CD4-positive, alpha-beta T cell (primary cell): ENCODE measurements around the gene B4GALT1. TPM values are rescaled to one million over a fixed set of nuclear protein-coding genes. Genes with fewer than 3 reads are reported as not detected.

Source experiments
- ATAC-seq: fragments of 200-7000 bp; cut with Tn5 transposase; one replicate; pipeline ENCODE4 v1.10.0; 2022; ENCODE audit warnings: mild to moderate bottlenecking; ENCODE audit not compliant: poor library complexity
- CTCF ChIA-PET: fragments of 350-600 bp; sonication (Branson Sonifier 250); formaldehyde crosslinking; loops from one replicate; lab custom pipeline; 2021; ENCODE audit warnings: antibody characterized with exemption, inconsistent platforms; lab: Charles Lee
- POLR2A ChIA-PET: fragments of 350-600 bp; sonication (Branson Sonifier 250); formaldehyde crosslinking; loops from one replicate; lab custom pipeline; 2021; ENCODE audit warnings: antibody characterized with exemption, inconsistent platforms; lab: Charles Lee
- DNase-seq, 14 experiments: peaks; one replicate each; pipeline ENCODE4 v3.0.0-alpha.2; 2013 to 2020; ENCODE audit warnings: mixed read lengths in 2 of 14
- H3K27ac ChIP-seq, 2 donors: one replicate each; pipeline versions ENCODE4 v1.5.1 to v1.7.0; 2013; ENCODE audit warnings: low read length in 2 of 2, low read depth in 1 of 2, mild to moderate bottlenecking in 1 of 2
- H3K27me3 ChIP-seq, 2 experiments: 1 replicate in 1 of 2; 2 replicates in 1 of 2; pipeline versions ENCODE4 v1.6.1 to v1.7.0; 2013; ENCODE audit warnings: low read length in 2 of 2, control low read depth in 1 of 2, mild to moderate bottlenecking in 1 of 2, moderate library complexity in 1 of 2; ENCODE audit not compliant: insufficient read depth in 2 of 2, control insufficient read depth in 1 of 2
- H3K36me3 ChIP-seq: one replicate; pipeline ENCODE4 v1.6.1; 2013; ENCODE audit warnings: low read length, control low read depth; ENCODE audit not compliant: insufficient read depth
- H3K4me1 ChIP-seq: one replicate; pipeline ENCODE4 v1.6.1; 2013; ENCODE audit warnings: low read length, control low read depth; ENCODE audit not compliant: insufficient read depth
- H3K4me3 ChIP-seq: one replicate; pipeline ENCODE4 v1.5.1; 2013; ENCODE audit warnings: mild to moderate bottlenecking, low read length, moderate library complexity
- H3K9me3 ChIP-seq, 2 experiments: 1 replicate in 1 of 2; 2 replicates in 1 of 2; pipeline versions ENCODE4 v1.6.1 to v1.7.0; 2013; ENCODE audit warnings: low read length in 2 of 2, mild to moderate bottlenecking in 2 of 2, control low read depth in 1 of 2, moderate library complexity in 1 of 2; ENCODE audit not compliant: control insufficient read depth in 1 of 2, insufficient read depth in 1 of 2
- H3K27ac Mint-ChIP-seq: one replicate; pipeline ENCODE4 v1.8.0; 2020; ENCODE audit warnings: mixed read lengths
- H3K27me3 Mint-ChIP-seq: one replicate; pipeline ENCODE4 v1.8.0; 2021; ENCODE audit warnings: mixed read lengths
- H3K36me3 Mint-ChIP-seq: one replicate; pipeline ENCODE4 v1.8.0; 2021; ENCODE audit warnings: low read depth, mixed read lengths
- H3K4me1 Mint-ChIP-seq: one replicate; pipeline ENCODE4 v1.8.0; 2021; ENCODE audit warnings: low read depth, mixed read lengths
- H3K4me3 Mint-ChIP-seq: one replicate; pipeline ENCODE4 v1.8.0; 2020; ENCODE audit warnings: mild to moderate bottlenecking, mixed read lengths
- H3K9me3 Mint-ChIP-seq: one replicate; pipeline ENCODE4 v1.8.0; 2020; ENCODE audit warnings: mixed read lengths
- CTCF ChIP-seq: fragments of 200-600 bp; IDR thresholded peaks from one replicate; pipeline ENCODE4 v1.8.0; 2022; ENCODE audit warnings: antibody characterized with exemption, mild to moderate bottlenecking
- intact Hi-C, 2 experiments: fragments of 100-400 bp; cut with DNase I in 1 of 2; cut with micrococcal nuclease in 1 of 2; formaldehyde crosslinking; loops; one replicate each; pipeline versions ENCODE4 v1.15.1 to v1.9.0; 2023 to 2025; cut with DNase I, micrococcal nuclease
- total RNA-seq, 174 experiments: library from RNA in 2 of 174; stranded (reverse) in 2 of 174; gene quantifications; one replicate each; pipeline ENCODE4 v1.2.3 and lab custom pipeline; 2021 to 2026

B4GALT1 gene
- total RNA-seq, 2 experiments from 2014 or later = 74.7 to 77.0 TPM

- Mint-ChIP-seq H3K9me3 (no peaks in the 10 kb centered on the region), H3K27me3 (no peaks in the 10 kb centered on the region), H3K27ac (no peak overlapping the region), H3K36me3 (no peaks in the 10 kb centered on the region), H3K4me1 (peaks cover 5% of the 10 kb centered on the region), H3K4me3 (no peak overlapping the region)
- H3K4me1 ChIP-seq = no peaks in the 10 kb centered on the region
- ChIA-PET POLR2A (no interaction called here), CTCF (no interaction called here)
- ATAC-seq (no peak), DNase-seq (no peak)
- no peak for TF ChIP-seq CTCF
- no peak overlapping the region for H3K4me3 ChIP-seq
- no peak overlapping the region for H3K27ac ChIP-seq
- H3K36me3 ChIP-seq = no peaks in the 10 kb centered on the region
- no peaks in the 10 kb centered on the region for H3K9me3 ChIP-seq
- intact Hi-C loops = no loop called here
- no peaks in the 10 kb centered on the region for H3K27me3 ChIP-seq
These were observed 13.5 kb upstream of the B4GALT1 start for GRCh38 chr9:33180526-33181184.

- H3K9me3 ChIP-seq = no peaks in the 10 kb centered on the region
- H3K36me3 ChIP-seq = no peaks in the 10 kb centered on the region
- H3K27me3 ChIP-seq = no peaks in the 10 kb centered on the region
- ATAC-seq (peak; percentile 80), DNase-seq (peak in 5 of 14 experiments; percentile 15 to 59 (median 41))
- Mint-ChIP-seq H3K36me3 (no peaks in the 10 kb centered on the region), H3K4me1 (peaks cover 5% of the 10 kb centered on the region), H3K9me3 (no peaks in the 10 kb centered on the region), H3K4me3 (no peak overlapping the region), H3K27me3 (no peaks in the 10 kb centered on the region), H3K27ac (no peak overlapping the region)
- CTCF ChIA-PET = interaction anchor here (0.9 to 1.1 kb wide), 2 partner anchors 85 to 97 kb away, joined by 4 read pairs; no protein-coding TSS in a partner anchor
- H3K4me1 ChIP-seq = no peaks in the 10 kb centered on the region
- no peak for TF ChIP-seq CTCF
- no peak overlapping the region for H3K27ac ChIP-seq
- H3K4me3 ChIP-seq = no peak overlapping the region
- POLR2A ChIA-PET = interaction anchor here (0.6 to 1.6 kb wide), 2 partner anchors 10 to 16 kb away, joined by 3 read pairs; no protein-coding TSS in a partner anchor
- intact Hi-C loops = loop anchor here in 1 of 2 experiments (1.0 kb wide), 1 partner anchor 98 kb away; no protein-coding TSS in a partner anchor
These were observed 12.0 kb upstream of the B4GALT1 start for GRCh38 chr9:33178972-33179697.

- Mint-ChIP-seq H3K4me3 (no peak overlapping the region), H3K4me1 (peaks cover 5% of the 10 kb centered on the region), H3K9me3 (no peaks in the 10 kb centered on the region), H3K36me3 (no peaks in the 10 kb centered on the region), H3K27me3 (no peaks in the 10 kb centered on the region), H3K27ac (no peak overlapping the region)
- Histone ChIP-seq H3K27ac (no peak overlapping the region), H3K36me3 (no peaks in the 10 kb centered on the region), H3K27me3 (no peaks in the 10 kb centered on the region), H3K9me3 (no peaks in the 10 kb centered on the region), H3K4me1 (no peaks in the 10 kb centered on the region), H3K4me3 (no peak overlapping the region)
- POLR2A ChIA-PET = no interaction called here
- ATAC-seq = no peak
- no peak for DNase-seq
- CTCF ChIA-PET = no interaction called here
- intact Hi-C loops = no loop called here
- TF ChIP-seq CTCF = no peak
These were observed 10.5 kb upstream of the B4GALT1 start for GRCh38 chr9:33177639-33178038.
